ENCODE measurements around the gene PIH1D2.
"Not testable (repeated sequence)": the region's sequence is repeated elsewhere in the genome, so short reads cannot be mapped to it uniquely, and the experiment has no call there.

Gene PIH1D2

GRCh38 chr11:112037527-112037926 lies 36.3 kb downstream of the PIH1D2 start:
- Histone ChIP-seq H3K9me3 (ENCODE audit: insufficient read depth, low read length, severe bottlenecking) (no peaks in the 10 kb centered on the region), H2AFZ (ENCODE audit: low read depth, low read length) (no peak overlapping the region), H3K27ac (ENCODE audit: low read length) (no peak overlapping the region), H3K4me1 (ENCODE audit: insufficient read depth, low read length) (no peaks in the 10 kb centered on the region), H3K9ac (ENCODE audit: low read depth, low read length) (no peak overlapping the region), H3K4me2 (ENCODE audit: insufficient read depth, low read length) (no peak overlapping the region), H3K27me3 (ENCODE audit: insufficient read depth, low read length, poor library complexity) (no peaks in the 10 kb centered on the region), H4K20me1 (ENCODE audit: insufficient read depth, low read length) (no peaks in the 10 kb centered on the region), H3K4me3 (ENCODE audit: low read depth in 1 of 2, low read length in 2 of 2) (no peak overlapping the region), H3K36me3 (ENCODE audit: insufficient read depth, low read length) (peaks cover 73% of the 10 kb centered on the region), H3K79me2 (ENCODE audit: insufficient read depth, low read length) (peaks cover 3% of the 10 kb centered on the region; the same call in 1 of the 2 replicates)
- TF ChIP-seq EZH2 (IDR thresholded peaks at IDR 0.05; ENCODE audit: borderline replicate concordance, low read depth, low read length, severe bottlenecking): no peak
- TF ChIP-seq CTCF (IDR thresholded peaks at IDR 0.05; ENCODE audit: borderline replicate concordance, extremely low read depth, low read length, poor library complexity, severe bottlenecking): no peak
- ATAC-seq (ENCODE audit: insufficient read depth, low read depth): 0 out of 3 replicates have a peak, but pooled peaks have one; percentile 27
- DNase-seq: no peak

GRCh38 chr11:112033902-112034301 lies 39.9 kb downstream of the PIH1D2 start:
- H3K36me3 ChIP-seq (ENCODE audit: insufficient read depth, low read length): peaks cover 71% of the 10 kb centered on the region
- ATAC-seq (ENCODE audit: insufficient read depth, low read depth): no peak

GRCh38 chr11:112029460-112029859 lies 44.4 kb downstream of the PIH1D2 start:
- H3K27me3 ChIP-seq (ENCODE audit: insufficient read depth, low read length, poor library complexity): no peaks in the 10 kb centered on the region
- no peak for ATAC-seq (ENCODE audit: insufficient read depth, low read depth)

More at GRCh38 chr11:112033902-112034301, 39.9 kb downstream of the PIH1D2 start:
- no peak overlapping the region for H2AFZ ChIP-seq (ENCODE audit: low read depth, low read length)
- peaks cover 3% of the 10 kb centered on the region; the same call in 1 of the 2 replicates for H3K79me2 ChIP-seq (ENCODE audit: insufficient read depth, low read length)
- H3K9me3 ChIP-seq (ENCODE audit: insufficient read depth, low read length, severe bottlenecking): no peaks in the 10 kb centered on the region
- no peaks in the 10 kb centered on the region for H3K4me1 ChIP-seq (ENCODE audit: insufficient read depth, low read length)
- no peak overlapping the region for H3K27ac ChIP-seq (ENCODE audit: low read length)
- no peaks in the 10 kb centered on the region for H4K20me1 ChIP-seq (ENCODE audit: insufficient read depth, low read length)
- no peak for DNase-seq
- H3K4me3 ChIP-seq (ENCODE audit: low read depth in 1 of 2, low read length in 2 of 2): no peak overlapping the region
- H3K4me2 ChIP-seq (ENCODE audit: insufficient read depth, low read length): no peak overlapping the region
- TF ChIP-seq CTCF (IDR thresholded peaks at IDR 0.05; ENCODE audit: borderline replicate concordance, extremely low read depth, low read length, poor library complexity, severe bottlenecking): no peak
- TF ChIP-seq EZH2 (IDR thresholded peaks at IDR 0.05; ENCODE audit: borderline replicate concordance, low read depth, low read length, severe bottlenecking): no peak
- H3K27me3 ChIP-seq (ENCODE audit: insufficient read depth, low read length, poor library complexity): no peaks in the 10 kb centered on the region
- H3K9ac ChIP-seq (ENCODE audit: low read depth, low read length): no peak overlapping the region

GRCh38 chr11:112026784-112027410 lies 46.9 kb downstream of the PIH1D2 start:
- H3K27ac ChIP-seq (ENCODE audit: low read length): not testable (repeated sequence)
- peaks cover 34% of the 10 kb centered on the region for H3K79me2 ChIP-seq (ENCODE audit: insufficient read depth, low read length)

More at GRCh38 chr11:112029460-112029859, 44.4 kb downstream of the PIH1D2 start:
- Histone ChIP-seq H4K20me1 (ENCODE audit: insufficient read depth, low read length) (no peaks in the 10 kb centered on the region), H3K9me3 (ENCODE audit: insufficient read depth, low read length, severe bottlenecking) (no peaks in the 10 kb centered on the region), H3K4me2 (ENCODE audit: insufficient read depth, low read length) (no peak overlapping the region), H2AFZ (ENCODE audit: low read depth, low read length) (no peak overlapping the region), H3K4me3 (ENCODE audit: low read depth in 1 of 2, low read length in 2 of 2) (no peak overlapping the region), H3K27ac (ENCODE audit: low read length) (no peak overlapping the region), H3K4me1 (ENCODE audit: insufficient read depth, low read length) (peaks cover 4% of the 10 kb centered on the region; the same call in 1 of the 2 replicates), H3K9ac (ENCODE audit: low read depth, low read length) (no peak overlapping the region), H3K36me3 (ENCODE audit: insufficient read depth, low read length) (peaks cover 53% of the 10 kb centered on the region), H3K79me2 (ENCODE audit: insufficient read depth, low read length) (peaks cover 25% of the 10 kb centered on the region)
- TF ChIP-seq EZH2 (IDR thresholded peaks at IDR 0.05; ENCODE audit: borderline replicate concordance, low read depth, low read length, severe bottlenecking) (no peak), CTCF (IDR thresholded peaks at IDR 0.05; ENCODE audit: borderline replicate concordance, extremely low read depth, low read length, poor library complexity, severe bottlenecking) (no peak)
- DNase-seq: no peak

More at GRCh38 chr11:112026784-112027410, 46.9 kb downstream of the PIH1D2 start:
- H3K9me3 ChIP-seq (ENCODE audit: insufficient read depth, low read length, severe bottlenecking); DNase-seq; H3K4me2 ChIP-seq (ENCODE audit: insufficient read depth, low read length); H3K27me3 ChIP-seq (ENCODE audit: insufficient read depth, low read length, poor library complexity); H3K4me3 ChIP-seq (ENCODE audit: low read depth in 1 of 2, low read length in 2 of 2); ATAC-seq (ENCODE audit: insufficient read depth, low read depth); H2AFZ ChIP-seq (ENCODE audit: low read depth, low read length); H4K20me1 ChIP-seq (ENCODE audit: insufficient read depth, low read length); H3K9ac ChIP-seq (ENCODE audit: low read depth, low read length): not testable (repeated sequence)
- peaks cover 22% of the 10 kb centered on the region for H3K4me1 ChIP-seq (ENCODE audit: insufficient read depth, low read length)
- peaks cover 40% of the 10 kb centered on the region for H3K36me3 ChIP-seq (ENCODE audit: insufficient read depth, low read length)

Measured in DND-41 (cell line).